RPMI8226 (cell line): ENCODE measurements around the gene RAPGEF1.
"Not testable (repeated sequence)": the region's sequence is repeated elsewhere in the genome, so short reads cannot be mapped to it uniquely, and the experiment has no call there.

Experiments
- DNase-seq: peaks from one replicate; pipeline ENCODE4 v3.0.0-alpha.2; 2015

Gene RAPGEF1

DNA sequence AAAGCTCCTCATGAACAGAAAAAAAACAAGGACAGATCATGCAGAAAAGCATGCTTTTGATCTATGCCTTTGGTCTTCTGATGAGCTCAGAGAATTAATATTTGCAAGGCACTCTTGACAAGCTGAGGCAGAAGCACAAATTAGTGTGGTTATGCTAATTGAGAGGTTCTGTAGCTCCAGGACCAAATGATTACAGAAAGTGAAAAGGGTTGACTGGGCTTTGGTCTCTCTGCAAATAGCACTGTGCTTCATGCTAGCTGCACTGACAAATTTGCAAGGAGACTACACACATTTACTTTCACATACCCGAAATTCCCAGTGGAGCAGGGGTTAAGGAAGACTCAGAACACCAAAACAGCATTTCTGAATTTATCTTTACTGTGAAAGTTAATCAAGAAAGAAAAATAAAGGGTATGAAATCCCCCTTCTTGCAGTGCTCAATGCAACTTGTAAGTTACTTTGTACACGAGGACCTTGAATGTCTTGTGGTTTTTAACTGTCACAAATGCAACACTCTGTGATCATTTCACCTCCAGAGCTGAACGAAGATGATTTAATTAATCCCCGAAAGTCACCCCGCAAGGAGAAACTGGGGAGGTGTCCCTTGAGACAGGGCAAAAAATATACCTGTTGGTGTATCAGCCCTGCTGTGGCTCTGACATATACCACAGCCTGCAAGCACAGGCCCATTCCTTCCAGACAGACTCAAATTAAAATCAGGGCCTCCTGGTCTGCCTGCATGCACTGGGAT lies 11.9 kb downstream of the RAPGEF1 start:
- DNase-seq, result no peak

DNA sequence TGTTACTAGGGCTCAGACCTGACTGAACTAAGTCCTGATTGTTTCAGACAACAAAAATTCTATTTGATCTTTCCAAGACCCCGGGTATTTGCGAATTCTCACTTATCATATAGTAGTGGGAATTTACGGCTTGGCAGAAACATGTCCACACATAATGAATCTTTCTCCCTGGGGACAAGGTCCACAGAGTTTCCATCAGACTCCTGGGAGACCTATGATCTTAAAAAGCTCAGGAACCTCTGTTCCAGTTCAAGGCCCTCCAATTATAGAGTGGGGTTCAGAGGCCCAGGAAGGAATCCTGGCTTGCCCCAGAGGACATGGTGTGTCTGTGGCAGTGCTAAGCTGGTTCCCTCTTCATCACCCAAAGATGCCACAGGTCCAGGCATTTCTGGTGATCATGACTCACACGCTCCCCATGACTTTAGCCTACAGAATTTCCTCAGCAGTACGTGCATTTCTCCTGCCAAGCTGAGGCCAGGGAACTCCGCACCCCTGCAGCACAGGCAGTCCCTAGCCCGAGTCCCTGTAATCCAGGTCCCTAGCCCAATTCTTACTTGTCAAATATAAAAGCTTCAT lies 12.6 kb downstream of the RAPGEF1 start:
- no peak for DNase-seq

DNA sequence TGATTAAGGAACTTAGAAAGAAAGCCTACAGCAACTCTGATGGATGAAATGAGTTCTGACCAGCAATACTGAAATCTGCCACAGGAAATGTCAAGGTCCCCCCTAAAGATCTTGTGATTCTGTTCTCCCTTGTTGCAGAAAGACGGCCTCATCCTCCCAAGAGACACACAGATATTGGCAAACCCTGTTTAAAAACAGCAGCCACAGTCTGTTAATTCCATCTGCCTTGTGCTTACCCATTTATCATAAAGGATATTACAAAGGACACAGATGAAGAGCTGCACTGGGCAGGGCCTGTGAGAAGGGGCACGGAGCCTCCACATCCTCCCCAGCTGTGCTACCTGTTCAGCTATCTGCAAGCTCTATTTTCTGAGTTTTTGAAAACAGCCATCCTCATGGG lies 15.2 kb downstream of the RAPGEF1 start:
- no peak for DNase-seq

DNA sequence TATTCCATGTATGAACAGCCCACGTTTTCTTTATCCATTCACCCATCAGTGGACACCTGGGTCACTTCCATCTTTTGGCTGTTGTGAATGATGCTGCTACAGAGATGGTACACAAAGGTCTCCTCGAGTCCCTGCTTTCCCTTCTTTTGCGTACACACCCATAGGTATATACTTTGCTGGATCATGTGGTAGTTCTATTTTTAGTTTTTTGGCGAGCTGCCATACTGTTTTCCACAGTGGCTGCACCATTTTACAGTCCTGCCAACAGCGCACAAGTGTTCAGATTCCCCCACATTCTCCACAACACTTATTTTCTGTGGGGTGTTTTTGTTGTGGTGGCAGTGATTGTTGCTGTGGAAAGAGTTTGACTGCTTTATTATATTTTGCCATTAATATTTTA lies 16.2 kb downstream of the RAPGEF1 start:
- DNase-seq, result no peak

DNA sequence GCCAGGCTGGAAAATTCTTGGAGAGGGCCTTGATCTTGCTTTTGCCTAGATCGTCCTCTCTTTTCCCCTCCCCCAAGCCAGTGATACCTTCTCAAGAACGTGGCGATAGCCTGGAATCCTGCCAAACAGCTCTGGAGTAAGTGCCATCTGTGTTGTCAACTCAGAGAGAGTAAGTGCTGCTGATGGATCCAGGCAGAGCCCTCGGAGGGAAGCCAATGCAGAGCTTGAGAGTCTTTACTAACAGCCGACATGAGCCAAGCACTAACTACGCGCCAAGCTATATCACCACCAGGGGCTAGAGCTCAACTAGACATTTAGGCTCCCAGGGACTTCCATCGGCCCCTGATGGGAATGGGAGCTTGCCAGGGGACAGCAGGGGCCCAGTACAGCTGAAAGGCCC lies 17.6 kb downstream of the RAPGEF1 start:
- peak; percentile 74 for DNase-seq

DNA sequence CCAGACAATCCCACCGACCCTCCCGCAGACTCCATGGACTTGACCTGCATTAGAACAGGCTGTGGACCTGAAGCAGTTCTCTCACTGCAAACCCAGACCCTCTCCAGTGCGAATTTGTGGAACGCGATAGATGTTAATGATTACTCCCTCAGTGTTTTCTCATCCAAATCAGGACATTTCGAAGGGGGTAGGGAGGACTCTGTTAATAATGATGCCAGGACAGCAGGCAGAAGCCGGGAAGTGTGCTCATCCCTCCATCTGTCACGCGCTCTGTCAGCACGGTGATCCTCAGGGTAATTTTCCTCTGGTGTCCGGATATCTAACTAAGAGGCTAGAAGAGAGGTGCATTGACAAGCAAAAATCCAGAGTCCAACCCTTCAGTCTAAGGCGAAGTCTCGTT lies 18.8 kb downstream of the RAPGEF1 start:
- no peak for DNase-seq

DNA sequence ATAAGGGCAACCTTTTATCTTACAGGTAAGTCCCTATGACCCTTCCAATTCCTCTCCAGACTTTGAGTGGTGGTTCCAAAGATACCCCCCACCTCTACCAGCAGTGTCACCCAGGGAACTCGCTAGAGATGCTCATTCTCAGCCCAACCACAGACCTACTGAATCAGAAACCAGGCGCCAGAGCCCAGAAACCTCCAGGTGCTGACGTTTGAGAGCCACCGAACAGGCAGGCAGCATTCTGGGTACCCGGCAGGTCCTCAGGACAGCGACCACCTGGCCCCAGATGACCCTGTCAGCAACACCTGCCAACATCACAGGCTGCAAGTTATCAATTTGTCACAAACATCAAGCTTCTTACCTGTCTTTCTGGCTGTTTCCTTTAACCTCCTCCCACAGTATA lies 19.5 kb downstream of the RAPGEF1 start:
- no peak for DNase-seq

DNA sequence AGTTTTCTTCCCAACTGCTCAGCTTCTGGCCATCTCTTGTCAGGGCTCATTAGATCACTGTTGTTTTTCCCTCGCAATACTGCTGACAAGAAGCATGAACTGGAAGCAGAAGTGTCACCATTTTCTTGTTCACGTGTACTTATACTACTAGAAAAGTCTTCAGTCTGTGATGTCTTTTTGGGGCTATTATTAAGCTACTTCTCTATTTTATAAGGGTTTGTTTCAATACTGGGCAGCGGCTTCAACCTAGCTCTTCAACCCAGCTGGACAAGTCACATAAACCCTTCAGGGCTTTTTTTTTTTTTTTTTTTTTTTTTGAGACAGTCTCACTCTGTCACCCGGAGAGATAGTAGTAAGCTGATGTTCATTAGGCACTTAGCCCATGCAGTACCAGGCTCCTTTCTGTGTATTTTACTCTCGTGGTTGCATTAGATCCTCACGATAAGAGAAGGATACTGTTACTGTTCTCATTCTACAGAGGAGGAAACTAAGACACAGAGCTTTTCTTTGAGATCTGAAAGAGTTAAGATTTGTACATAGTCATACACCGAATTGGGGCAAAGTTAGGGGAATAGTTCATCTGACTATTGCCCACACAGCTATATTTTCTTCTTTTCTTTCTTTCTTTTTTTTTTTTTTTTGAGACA lies 20.5 kb downstream of the RAPGEF1 start:
- no peak for DNase-seq

DNA sequence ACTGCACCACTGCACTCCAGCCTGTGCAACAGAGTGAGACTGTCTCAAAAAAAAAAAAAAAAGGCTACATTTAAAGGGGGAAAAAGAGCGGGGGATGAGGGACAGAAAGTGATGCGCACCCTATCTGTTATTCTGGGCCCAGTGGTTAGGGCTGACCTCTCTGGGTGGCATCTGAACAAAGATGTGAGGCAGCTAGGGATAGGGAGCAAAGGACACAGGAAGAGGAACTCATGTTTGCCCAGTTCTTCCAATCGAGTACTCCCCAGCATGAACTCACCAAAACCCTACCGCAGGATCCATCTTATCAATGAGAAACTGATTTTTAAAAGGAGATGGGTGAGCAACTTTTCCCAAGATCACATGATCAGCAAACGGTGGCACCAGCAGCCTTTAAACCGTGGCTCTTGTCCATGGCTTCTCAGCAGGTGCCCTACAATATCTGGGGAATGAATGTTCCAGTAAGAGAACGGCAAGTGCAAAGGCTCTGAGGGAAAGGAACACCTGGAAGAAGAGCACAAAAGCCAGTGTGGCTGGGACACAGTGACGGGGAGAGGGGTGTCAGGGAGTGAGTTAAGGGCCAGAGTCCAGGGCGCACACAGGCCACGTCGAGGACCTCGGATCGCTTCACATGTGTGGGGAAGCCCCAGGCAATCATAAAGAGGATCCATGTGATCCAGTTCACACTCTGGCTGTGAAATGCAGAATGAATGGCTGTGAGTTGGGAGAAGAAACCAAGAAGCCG lies 22.0 kb downstream of the RAPGEF1 start:
- no peak for DNase-seq

DNA sequence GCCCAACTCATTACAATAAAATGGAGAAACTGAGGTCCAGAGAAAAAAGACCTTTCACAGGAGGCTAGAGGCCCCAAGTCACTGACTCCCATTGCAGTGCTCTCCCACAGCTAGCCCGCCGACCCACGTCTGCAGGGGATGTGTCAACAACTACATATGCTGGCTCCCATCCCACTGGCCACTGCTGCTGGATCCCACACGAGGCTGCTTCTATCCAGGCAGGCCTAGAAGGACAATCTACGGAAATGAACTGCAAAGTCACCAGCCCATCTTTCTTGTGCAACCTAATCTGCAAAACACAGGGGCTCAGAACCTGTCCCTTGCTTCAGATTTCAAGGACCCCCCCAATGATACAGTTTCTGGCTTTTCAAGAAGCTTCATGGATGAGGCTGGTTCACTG lies 24.0 kb downstream of the RAPGEF1 start:
- DNase-seq, result no peak

DNA sequence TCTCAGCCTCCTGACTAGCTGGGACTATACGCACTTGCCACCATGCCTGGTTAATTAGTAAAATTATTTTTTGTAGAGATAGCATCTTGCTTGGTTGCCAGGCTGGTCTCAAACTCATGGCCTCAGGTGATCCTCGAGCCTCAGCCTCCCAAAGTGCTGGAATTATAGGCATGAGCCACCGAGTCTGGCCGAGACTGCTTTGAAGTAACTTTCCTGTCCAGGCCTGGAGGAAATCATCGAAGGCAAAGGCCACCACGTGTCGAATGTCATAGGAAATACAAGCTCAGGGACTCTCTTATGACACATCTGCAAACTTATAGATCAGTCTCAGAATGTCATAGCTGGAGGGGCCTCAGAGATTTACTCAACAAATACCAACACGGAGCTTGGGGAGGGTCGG lies 25.1 kb downstream of the RAPGEF1 start:
- no peak for DNase-seq

DNA sequence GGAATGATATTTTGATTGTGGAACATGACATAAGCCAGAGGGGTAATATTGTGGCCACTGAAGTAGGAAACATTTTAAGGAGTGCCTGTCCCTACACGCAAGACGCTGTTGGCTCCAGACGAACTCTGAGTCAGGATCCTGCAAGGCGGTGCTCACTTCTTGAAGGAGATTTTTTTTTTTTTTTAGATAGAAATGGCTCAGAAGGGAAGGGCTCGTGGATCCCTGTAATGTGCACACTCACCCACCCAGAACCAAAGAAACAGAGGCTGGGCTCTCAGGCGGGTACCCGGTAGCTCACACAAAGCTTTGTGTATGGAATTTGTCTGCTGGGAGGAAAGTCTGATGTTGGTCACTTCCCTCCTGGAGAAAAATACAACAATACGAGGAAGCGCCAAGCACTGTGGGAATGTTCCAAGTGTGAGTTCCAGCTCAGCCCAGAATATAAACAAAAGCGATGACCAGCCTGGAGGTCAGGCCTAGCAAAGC lies 25.7 kb downstream of the RAPGEF1 start:
- DNase-seq, result no peak

DNA sequence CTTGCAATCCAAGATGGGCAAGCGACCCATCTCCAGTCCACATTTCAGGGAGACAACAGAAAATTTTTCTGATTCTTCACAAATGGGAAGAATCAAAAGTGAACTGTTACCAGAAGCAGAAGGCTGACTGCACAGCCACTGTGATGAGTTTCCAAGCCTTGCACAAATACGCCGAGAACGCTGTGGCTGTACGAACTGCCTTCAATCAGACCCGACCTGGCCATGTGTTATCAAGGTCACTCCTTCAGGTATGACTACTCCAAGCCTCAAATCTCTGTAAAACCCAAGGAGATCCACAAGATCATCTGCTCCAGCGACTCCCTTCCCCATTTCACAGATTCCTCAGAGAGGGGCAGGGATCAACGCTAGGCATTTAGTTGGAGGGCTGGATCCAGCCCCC lies 26.9 kb downstream of the RAPGEF1 start:
- DNase-seq, result no peak

DNA sequence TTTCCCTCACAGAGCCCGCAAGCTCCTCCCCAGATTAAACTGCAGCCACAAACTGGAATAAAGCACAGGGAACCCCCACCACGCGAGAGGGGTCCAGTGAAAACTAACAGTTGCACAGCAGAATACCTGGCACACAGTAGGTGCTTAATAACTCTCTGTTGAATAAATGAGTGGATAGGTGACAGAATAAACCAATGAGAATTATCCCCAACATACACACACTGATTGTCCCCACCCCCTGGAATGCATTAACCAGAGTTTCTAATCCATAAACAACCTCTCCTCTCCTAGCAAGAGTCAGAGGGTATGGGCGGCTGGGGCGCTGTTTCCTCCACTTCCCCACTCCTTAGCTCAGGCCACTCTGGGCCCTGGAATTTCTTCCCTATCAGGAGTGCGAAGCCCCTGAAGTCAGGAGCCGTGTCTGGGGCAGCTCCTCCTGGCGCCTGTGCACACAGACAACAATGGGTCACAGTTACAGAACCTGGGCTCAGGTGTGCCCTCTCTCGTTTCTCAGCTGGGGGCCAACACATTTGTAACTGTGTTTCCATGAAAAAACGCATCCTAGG lies 27.6 kb downstream of the RAPGEF1 start:
- no peak for DNase-seq

DNA sequence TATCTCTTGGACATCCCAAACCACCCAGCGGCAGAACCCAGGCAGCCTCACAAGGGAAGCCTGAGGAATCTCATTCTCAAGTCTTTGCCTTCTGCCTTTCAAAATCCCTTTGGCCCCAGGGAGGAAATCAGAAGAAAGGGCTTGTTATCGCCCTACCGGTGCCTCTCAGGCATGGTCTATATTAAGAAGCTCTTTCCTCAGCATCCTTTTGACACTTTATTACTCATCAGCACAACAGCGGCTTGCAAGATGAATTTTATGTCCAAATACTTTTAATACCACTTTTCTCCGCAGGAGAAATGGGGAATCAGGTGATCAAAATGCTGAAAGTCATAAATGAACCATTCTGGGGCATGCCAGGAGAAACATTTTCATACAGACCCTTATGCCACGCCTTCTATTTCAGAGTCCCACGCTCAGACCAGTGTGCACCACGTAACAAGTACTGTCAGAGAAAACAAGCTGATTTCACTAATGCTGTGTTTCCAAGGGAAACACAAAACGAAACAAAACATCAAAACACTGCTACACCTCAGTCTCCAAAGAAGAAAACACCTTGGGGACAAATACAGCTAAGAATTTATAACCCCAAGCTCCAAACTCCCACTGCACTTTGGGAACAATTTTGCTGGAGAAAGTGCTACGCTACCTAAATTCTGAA lies 30.0 kb downstream of the RAPGEF1 start:
- DNase-seq, result no peak

DNA sequence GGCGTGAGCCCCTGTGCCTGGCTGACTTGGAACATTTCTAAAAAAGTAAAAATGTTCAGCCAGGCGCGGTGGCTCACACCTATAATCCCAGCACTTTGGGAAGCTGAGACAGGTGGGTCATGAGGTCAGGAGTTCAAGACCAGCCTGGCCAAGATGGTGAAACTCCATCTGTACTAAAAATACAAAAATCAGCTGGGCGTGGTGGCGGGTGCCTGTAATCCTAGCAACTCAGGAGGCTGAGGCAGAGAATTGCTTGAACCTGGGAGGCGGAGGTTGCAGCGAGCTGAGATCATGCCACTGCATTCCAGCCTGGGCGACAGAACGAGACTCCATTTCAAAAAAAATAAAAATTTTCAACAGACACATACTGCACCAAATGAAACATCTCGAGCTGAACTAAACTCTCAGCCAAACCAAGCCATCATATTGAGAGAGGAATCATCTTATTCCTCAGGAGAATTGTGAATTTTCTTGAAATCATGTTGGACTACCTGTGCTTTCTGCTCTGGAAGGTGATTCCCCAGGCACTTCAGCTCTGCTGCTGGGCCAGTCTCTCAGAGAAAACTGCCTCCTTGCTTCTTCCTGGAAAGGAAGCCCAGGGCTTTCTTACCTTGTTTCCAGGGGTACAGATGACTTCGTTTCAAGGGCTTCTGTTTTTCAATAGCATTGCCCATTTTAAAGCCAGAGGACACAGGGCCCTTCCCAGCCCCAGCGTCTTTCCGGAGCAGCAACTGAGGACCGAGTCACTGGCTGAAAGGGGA lies 30.7 kb downstream of the RAPGEF1 start:
- DNase-seq, result not testable (repeated sequence)

DNA sequence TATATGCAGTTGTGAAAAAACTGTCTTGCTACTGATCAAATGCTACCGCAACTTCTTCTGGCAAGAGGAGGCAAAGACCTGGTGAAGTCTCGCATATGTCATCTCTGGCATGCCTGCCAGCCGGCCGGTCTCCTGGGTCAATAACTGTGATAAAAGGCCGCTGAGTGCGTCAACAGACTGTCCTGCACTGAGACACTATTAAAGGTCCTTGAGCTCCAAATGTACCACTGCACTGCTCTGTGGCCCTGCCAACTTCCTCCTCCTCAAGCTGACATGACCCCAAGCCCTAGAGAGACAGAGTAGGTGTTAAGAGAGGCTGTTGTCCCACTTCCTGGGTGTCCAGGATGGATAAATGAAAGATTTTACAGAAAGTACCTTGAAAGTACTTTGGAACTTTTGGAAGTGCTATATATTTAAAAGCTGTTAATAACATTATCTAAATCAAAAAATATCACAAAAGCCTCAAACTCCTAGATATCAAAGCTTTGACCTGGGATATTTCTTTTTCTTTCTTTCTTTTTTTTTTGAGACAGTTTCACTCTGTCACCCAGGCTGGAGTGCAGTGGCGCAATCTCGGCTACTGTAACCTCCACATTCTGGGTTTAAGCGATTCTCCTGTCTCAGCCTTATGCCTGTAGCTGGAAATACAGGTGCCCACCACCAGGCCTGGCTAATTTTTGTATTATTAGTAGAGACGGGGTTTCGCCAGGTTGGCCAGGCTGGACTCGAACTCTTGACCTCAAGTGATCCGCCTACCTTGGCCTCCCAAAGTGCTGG lies 31.5 kb downstream of the RAPGEF1 start:
- no peak for DNase-seq

DNA sequence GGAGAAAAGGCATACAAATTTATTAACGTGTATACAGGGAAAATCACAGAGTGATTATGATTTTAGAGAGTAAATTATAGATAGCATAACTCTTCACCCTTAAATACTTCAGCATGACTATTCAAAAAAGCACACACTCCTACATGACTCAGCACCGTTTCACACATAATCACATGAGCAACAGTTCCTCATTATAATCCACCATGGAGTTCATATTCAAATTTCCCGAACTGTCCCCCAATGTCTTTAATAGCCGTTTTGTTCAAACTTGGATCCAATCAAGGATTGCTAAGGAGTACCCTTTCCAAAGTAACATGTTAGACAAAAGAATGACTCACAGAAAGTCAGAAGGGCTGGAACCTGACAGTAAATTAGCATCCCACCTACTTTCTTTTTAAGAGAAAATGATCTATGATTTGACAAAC lies 32.1 kb downstream of the RAPGEF1 start:
- no peak for DNase-seq

DNA sequence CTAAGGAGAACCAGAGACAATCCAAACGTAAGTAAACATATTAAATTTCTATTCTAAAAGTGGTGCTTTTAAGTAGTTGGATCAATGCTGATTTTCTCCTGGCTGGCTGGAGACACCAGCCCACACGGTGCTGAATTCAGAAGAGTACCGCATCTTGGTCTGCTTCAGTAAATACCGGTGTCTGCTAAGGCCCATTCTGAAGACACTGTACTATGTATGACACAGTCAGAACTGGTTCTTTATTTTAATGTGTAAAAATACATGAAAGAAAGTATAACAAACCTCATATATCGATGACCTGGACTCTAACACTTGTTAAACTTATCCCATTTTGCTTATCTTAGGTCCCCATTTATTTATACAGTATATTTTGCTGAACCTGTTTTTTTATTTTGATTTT lies 32.8 kb downstream of the RAPGEF1 start:
- DNase-seq, result no peak

DNA sequence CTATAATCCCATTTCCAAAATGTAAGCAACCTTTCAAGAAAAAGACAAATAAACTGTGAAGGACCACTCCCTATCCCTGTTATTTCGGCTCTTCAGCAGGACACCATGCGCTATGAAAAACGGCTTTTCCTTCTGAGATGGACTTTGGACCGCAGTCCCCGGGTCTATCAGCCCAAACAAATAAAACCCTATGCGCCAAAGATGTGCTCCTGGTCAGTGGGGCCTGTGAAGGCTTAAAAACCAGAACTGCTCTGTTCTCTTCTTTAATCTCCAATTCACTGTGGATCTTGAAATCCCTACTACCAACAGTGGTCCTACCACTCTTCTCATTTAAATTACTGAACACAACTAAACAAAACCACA lies 33.3 kb downstream of the RAPGEF1 start:
- DNase-seq, result no peak

DNA sequence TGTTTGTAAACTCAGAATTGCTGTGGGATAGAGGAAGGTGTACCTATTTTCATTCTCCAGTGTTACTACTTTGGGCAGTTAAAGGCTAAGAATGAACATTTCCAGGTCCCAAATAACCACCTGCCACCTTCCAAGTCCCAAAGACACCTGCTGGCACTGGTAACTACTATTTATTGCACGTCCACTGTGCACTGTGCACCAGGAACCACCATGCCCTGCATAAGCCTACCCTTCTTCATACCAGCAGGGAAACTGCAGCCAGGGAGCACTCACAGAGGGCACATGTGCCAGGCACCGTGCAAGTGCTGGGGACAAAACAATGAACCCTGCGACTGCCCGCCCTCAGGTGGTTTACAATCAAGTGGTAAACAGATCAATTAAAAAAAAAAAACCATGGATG lies 34.9 kb downstream of the RAPGEF1 start:
- peak; percentile 20 for DNase-seq
